Keratinocyte (primary cell): Measurements from ENCODE around the gene TBXAS1. TPM values are rescaled to one million over a fixed set of nuclear protein-coding genes. Genes with fewer than 3 reads are reported as not detected.

Experiments
- DNase-seq: peaks from one replicate; pipeline ENCODE4 v3.0.0-alpha.2; 2011; ENCODE audit warnings: low read depth, missing footprints, low spot score
- FAIRE-seq: peaks from 2 replicates; lab custom pipeline; 2011; peaks lifted over from hg19 to GRCh38; lab: Jason Lieb, UNC
- H2AFZ ChIP-seq: 2 replicates; pipeline ENCODE4 v1.6.0; 2012; ENCODE audit warnings: low read length, control low read depth, inconsistent platforms; ENCODE audit not compliant: control insufficient read depth
- H3K27ac ChIP-seq: 2 replicates; pipeline ENCODE4 v1.5.1; 2011; ENCODE audit warnings: low read length; ENCODE audit not compliant: control insufficient read depth, insufficient read depth
- H3K27me3 ChIP-seq: 3 replicates; pipeline ENCODE4 v1.6.0; 2011; ENCODE audit warnings: low read length; ENCODE audit not compliant: control insufficient read depth, insufficient read depth; ENCODE audit errors: extremely low read depth
- H3K36me3 ChIP-seq, 2 experiments: 2 replicates in 1 of 2; 3 replicates in 1 of 2; pipeline ENCODE4 v1.5.1; 2011; ENCODE audit warnings: low read length in 2 of 2, mild to moderate bottlenecking in 1 of 2; ENCODE audit not compliant: control insufficient read depth in 2 of 2, insufficient read depth in 2 of 2; ENCODE audit errors: extremely low read depth in 1 of 2
- H3K4me1 ChIP-seq: 3 replicates; pipeline ENCODE4 v1.5.1; 2011; ENCODE audit warnings: low read length; ENCODE audit not compliant: control insufficient read depth, insufficient read depth; ENCODE audit errors: extremely low read depth
- H3K4me2 ChIP-seq: 3 replicates; pipeline ENCODE4 v1.6.0; 2011; ENCODE audit warnings: low read depth, low read length; ENCODE audit not compliant: control insufficient read depth, insufficient read depth; ENCODE audit errors: extremely low read depth
- H3K4me3 ChIP-seq, 3 experiments: fragments of 200-600 bp in 1 of 3; sonication (generic) in 1 of 3; 2 replicates in 2 of 3; 3 replicates in 1 of 3; pipeline ENCODE4 v1.5.1; 2011 to 2016; ENCODE audit warnings: low read length in 3 of 3, mild to moderate bottlenecking in 3 of 3, control low read depth in 2 of 3, inconsistent platforms in 1 of 3, low read depth in 1 of 3, mixed read lengths in 1 of 3, mixed run types in 1 of 3, moderate library complexity in 1 of 3; ENCODE audit not compliant: control insufficient read depth in 2 of 3, insufficient read depth in 2 of 3; ENCODE audit errors: extremely low read depth in 1 of 3
- H3K79me2 ChIP-seq: 2 replicates; pipeline ENCODE4 v1.6.0; 2012; ENCODE audit warnings: low read length; ENCODE audit not compliant: control insufficient read depth, insufficient read depth
- H3K9ac ChIP-seq: 3 replicates; pipeline ENCODE4 v1.6.0; 2011; ENCODE audit warnings: low read length; ENCODE audit not compliant: control insufficient read depth, insufficient read depth; ENCODE audit errors: extremely low read depth
- H3K9me1 ChIP-seq: 3 replicates; pipeline ENCODE4 v1.6.0; 2011; ENCODE audit warnings: low read length; ENCODE audit not compliant: control insufficient read depth, insufficient read depth; ENCODE audit errors: extremely low read depth
- H3K9me3 ChIP-seq: 2 replicates; pipeline ENCODE4 v1.5.1; 2012; ENCODE audit warnings: low read depth, low read length; ENCODE audit not compliant: control insufficient read depth
- H4K20me1 ChIP-seq: 3 replicates; pipeline ENCODE4 v1.6.0; 2011; ENCODE audit warnings: low read length; ENCODE audit not compliant: control insufficient read depth, insufficient read depth; ENCODE audit errors: extremely low read depth
- EZH2 ChIP-seq: IDR thresholded peaks from one replicate; pipeline ENCODE4 v1.6.1; 2012; ENCODE audit warnings: inconsistent platforms, mild to moderate bottlenecking, low read length, moderate library complexity
- dilution Hi-C: fragments of 300-500 bp; cut with MboI; formaldehyde crosslinking; loops from one replicate; pipeline ENCODE4 v1.7.0; 2020; ENCODE audit warnings: low sequenced_read_pairs; ENCODE audit not compliant: extremely low pct_ligation_motif_present
- polyA plus RNA-seq, 5 experiments: library from polyadenylated mRNA; depleted of rRNA in 3 of 5; stranded (reverse) in 3 of 5; stranded (forward) in 1 of 5; unstranded in 1 of 5; fragments of >200 nt; gene quantifications; 1 replicate in 1 of 5; 2 replicates in 3 of 5; 3 replicates in 1 of 5; pipeline versions ENCODE4 v1.2.1 to v1.2.3, GENCODE V29; 2011 to 2012; ENCODE audit warnings: missing spikeins in 2 of 5, low read depth in 1 of 5, low replicate concordance in 1 of 5
- TF ChIP-seq, protein P1 (sequence below), 3 experiments: IDR thresholded peaks in 1 of 3; conservative IDR thresholded peaks in 1 of 3; optimal IDR thresholded peaks in 1 of 3; 2 replicates in 2 of 3; 3 replicates in 1 of 3; pipeline versions ENCODE3 to v1.5.1; 2011; ENCODE audit warnings: low read length in 3 of 3, mild to moderate bottlenecking in 3 of 3, moderate library complexity in 2 of 3, control low read depth in 1 of 3, inconsistent platforms in 1 of 3; ENCODE audit not compliant: insufficient read depth in 2 of 3; ENCODE audit errors: extremely low read depth in 1 of 3

The TBXAS1 gene
- polyA plus RNA-seq, 1 donor (not counting 4 experiments of a cell fraction or from before 2014, with no cell fraction given), result 2.9 TPM

- no peaks in the 10 kb centered on the region for H3K79me2 ChIP-seq
- DNase-seq (no peak), FAIRE-seq (no peak)
- H3K9ac ChIP-seq, result no peak overlapping the region
- H3K27me3 ChIP-seq, result peaks cover 5% of the 10 kb centered on the region
- TF ChIP-seq EZH2, result no peak
- no peaks in the 10 kb centered on the region for H3K36me3 ChIP-seq
- no peak overlapping the region for H3K4me2 ChIP-seq
- no peaks in the 10 kb centered on the region for H3K4me1 ChIP-seq
- H3K9me1 ChIP-seq, result no peaks in the 10 kb centered on the region
- H2AFZ ChIP-seq, result no peak overlapping the region
- dilution Hi-C loops, result no loop called here
- H3K9me3 ChIP-seq, result no peaks in the 10 kb centered on the region
- no peaks in the 10 kb centered on the region for H4K20me1 ChIP-seq
- no peak overlapping the region for H3K27ac ChIP-seq
- no peak overlapping the region for H3K4me3 ChIP-seq
Measured at GRCh38 chr7:139985811-139986210, 156.7 kb downstream of the TBXAS1 start.

DNA sequence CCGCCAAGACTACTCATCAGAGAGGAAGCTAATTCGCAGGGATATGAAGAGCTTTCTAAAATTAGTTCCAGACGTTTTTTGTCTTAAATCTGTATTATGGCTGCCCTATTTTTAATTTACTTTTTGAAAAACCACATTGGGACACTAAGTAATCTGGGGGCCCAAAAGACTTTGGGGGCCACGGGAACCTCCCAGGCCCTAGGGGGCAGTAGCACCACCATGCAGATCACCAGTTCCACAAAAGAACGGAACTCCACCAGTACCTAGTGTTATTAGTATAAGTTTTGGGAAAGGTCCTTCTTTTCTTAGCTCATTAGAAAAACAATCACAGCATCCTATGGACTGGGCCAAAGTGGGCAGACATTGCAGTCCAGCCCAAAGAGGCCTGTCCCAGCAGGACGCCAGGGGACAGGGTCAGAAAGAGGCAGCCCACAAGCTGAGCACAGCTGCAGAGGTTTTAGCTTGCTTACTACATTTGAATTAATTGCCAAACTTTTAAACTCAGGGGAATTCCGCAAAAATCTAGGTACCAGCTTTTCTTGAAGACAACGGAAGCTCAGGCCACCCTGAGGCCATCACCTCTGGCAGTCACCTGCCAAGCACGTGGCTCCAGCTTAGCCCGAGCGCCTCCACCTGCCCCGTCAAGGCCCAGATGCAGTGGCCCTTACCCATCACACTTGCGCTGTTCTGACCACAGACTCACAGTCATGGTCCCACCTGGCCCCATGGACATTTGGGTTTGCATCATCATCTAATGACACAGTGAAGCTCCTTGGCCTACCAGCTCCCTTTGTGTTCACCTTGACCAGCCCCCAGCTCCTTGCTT lies 158.8 kb downstream of the TBXAS1 start:
- H3K4me3 ChIP-seq, result no peak overlapping the region
- peaks cover 5% of the 10 kb centered on the region for H3K27me3 ChIP-seq
- no peaks in the 10 kb centered on the region for H3K79me2 ChIP-seq
- DNase-seq, result no peak
- H3K4me1 ChIP-seq, result no peaks in the 10 kb centered on the region
- TF ChIP-seq EZH2, result no peak
- TF ChIP-seq, protein P1, sequence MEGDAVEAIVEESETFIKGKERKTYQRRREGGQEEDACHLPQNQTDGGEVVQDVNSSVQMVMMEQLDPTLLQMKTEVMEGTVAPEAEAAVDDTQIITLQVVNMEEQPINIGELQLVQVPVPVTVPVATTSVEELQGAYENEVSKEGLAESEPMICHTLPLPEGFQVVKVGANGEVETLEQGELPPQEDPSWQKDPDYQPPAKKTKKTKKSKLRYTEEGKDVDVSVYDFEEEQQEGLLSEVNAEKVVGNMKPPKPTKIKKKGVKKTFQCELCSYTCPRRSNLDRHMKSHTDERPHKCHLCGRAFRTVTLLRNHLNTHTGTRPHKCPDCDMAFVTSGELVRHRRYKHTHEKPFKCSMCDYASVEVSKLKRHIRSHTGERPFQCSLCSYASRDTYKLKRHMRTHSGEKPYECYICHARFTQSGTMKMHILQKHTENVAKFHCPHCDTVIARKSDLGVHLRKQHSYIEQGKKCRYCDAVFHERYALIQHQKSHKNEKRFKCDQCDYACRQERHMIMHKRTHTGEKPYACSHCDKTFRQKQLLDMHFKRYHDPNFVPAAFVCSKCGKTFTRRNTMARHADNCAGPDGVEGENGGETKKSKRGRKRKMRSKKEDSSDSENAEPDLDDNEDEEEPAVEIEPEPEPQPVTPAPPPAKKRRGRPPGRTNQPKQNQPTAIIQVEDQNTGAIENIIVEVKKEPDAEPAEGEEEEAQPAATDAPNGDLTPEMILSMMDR (optimal IDR thresholded peaks at IDR 0.05 in 1 of 3, IDR thresholded peaks at IDR 0.05 in 1 of 3, conservative IDR thresholded peaks at IDR 0.05 in 1 of 3; ENCODE audit: extremely low read depth in 1 of 3, insufficient read depth in 2 of 3, low read length in 3 of 3), result no peak
- H3K36me3 ChIP-seq, result no peaks in the 10 kb centered on the region
- H3K9ac ChIP-seq, result no peak overlapping the region
- no peak overlapping the region for H3K27ac ChIP-seq
- dilution Hi-C loops, result no loop called here
- H3K9me3 ChIP-seq, result no peaks in the 10 kb centered on the region
- no peak overlapping the region for H2AFZ ChIP-seq
- no peak overlapping the region for H3K4me2 ChIP-seq
- H4K20me1 ChIP-seq, result no peaks in the 10 kb centered on the region
- no peak for FAIRE-seq
- no peaks in the 10 kb centered on the region for H3K9me1 ChIP-seq
